ENCODE data around the gene GALNT9. TPM values are rescaled to one million over a fixed set of nuclear protein-coding genes. Genes with fewer than 3 reads are reported as not detected.

Gene GALNT9
- total RNA-seq, 1 donor from 2014 or later: 2.1 TPM

DNA sequence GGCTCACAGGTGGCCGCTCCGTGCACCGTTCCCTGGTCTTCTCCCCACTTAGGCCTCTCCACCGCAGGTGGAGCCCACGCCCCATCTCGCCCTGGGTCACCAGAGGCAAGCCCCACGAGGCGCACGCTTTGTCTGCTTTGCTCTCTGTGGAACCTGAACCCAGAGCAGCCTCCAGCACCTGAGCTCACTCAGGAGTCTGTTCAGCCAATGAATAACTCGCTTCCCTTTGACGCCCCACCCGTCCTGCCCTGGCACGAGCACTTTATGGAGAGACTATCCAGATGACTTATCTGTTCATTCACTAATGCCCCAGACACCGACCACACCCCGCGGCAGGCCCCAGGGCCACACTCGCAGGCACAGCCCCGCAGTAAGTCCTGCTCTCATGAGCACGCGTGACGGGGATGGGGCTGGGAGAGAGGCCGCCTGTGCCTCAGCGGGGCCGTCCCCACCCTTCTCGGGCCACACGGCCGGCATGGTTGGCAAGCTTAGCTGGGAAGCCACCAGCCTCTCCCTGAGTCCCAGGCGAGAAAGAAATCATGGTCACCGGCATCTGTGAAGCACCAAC is 100.1 kb downstream of the GALNT9 start:
- no peak overlapping the region for H3K4me3 Mint-ChIP-seq (ENCODE audit: unreplicated experiment)
- TF ChIP-seq, protein P1, sequence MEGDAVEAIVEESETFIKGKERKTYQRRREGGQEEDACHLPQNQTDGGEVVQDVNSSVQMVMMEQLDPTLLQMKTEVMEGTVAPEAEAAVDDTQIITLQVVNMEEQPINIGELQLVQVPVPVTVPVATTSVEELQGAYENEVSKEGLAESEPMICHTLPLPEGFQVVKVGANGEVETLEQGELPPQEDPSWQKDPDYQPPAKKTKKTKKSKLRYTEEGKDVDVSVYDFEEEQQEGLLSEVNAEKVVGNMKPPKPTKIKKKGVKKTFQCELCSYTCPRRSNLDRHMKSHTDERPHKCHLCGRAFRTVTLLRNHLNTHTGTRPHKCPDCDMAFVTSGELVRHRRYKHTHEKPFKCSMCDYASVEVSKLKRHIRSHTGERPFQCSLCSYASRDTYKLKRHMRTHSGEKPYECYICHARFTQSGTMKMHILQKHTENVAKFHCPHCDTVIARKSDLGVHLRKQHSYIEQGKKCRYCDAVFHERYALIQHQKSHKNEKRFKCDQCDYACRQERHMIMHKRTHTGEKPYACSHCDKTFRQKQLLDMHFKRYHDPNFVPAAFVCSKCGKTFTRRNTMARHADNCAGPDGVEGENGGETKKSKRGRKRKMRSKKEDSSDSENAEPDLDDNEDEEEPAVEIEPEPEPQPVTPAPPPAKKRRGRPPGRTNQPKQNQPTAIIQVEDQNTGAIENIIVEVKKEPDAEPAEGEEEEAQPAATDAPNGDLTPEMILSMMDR (IDR thresholded peaks at IDR 0.05; ENCODE audit: insufficient read depth, low read depth, low read length): no peak
- TF ChIP-seq EZH2 (IDR thresholded peaks at IDR 0.05; ENCODE audit: insufficient read depth, low read length): no peak
- H3K27ac ChIP-seq (ENCODE audit: low read depth, low read length): no peak overlapping the region
- no peaks in the 10 kb centered on the region for H3K36me3 ChIP-seq (ENCODE audit: insufficient read depth, low read length)
- H3K79me2 ChIP-seq (ENCODE audit: insufficient read depth, low read length): no peaks in the 10 kb centered on the region
- DNase-seq (ENCODE audit: low read depth) (no peak), FAIRE-seq (no peak)
- H2AFZ ChIP-seq (ENCODE audit: low read depth, low read length): no peak overlapping the region
- H3K4me2 ChIP-seq (ENCODE audit: low read length): no peak overlapping the region
- no peak overlapping the region for H3K27ac Mint-ChIP-seq (ENCODE audit: unreplicated experiment)
- peaks cover 20% of the 10 kb centered on the region for H3K27me3 Mint-ChIP-seq (ENCODE audit: low read depth, unreplicated experiment)
- no peaks in the 10 kb centered on the region for H3K4me1 ChIP-seq (ENCODE audit: insufficient read depth, low read length)
- H3K9me3 ChIP-seq (ENCODE audit: insufficient read depth, low read depth, low read length): peaks cover 11% of the 10 kb centered on the region
- H3K9ac ChIP-seq (ENCODE audit: low read length): no peak overlapping the region
- H3K4me1 Mint-ChIP-seq (ENCODE audit: low read depth, unreplicated experiment): no peaks in the 10 kb centered on the region
- H3K4me3 ChIP-seq (ENCODE audit: insufficient read depth, low read depth, low read length): no peak overlapping the region
- H3K9me3 Mint-ChIP-seq (ENCODE audit: unreplicated experiment): no peaks in the 10 kb centered on the region
- H3K36me3 Mint-ChIP-seq (ENCODE audit: low read depth, unreplicated experiment): no peaks in the 10 kb centered on the region
- H3K27me3 ChIP-seq (ENCODE audit: insufficient read depth, low read length): peaks cover 4% of the 10 kb centered on the region
- H4K20me1 ChIP-seq (ENCODE audit: insufficient read depth, low read length): no peaks in the 10 kb centered on the region

- Mint-ChIP-seq H3K4me1 (ENCODE audit: low read depth, unreplicated experiment) (no peaks in the 10 kb centered on the region), H3K27me3 (ENCODE audit: low read depth, unreplicated experiment) (peaks cover 20% of the 10 kb centered on the region), H3K9me3 (ENCODE audit: unreplicated experiment) (no peaks in the 10 kb centered on the region), H3K4me3 (ENCODE audit: unreplicated experiment) (no peak overlapping the region), H3K27ac (ENCODE audit: unreplicated experiment) (no peak overlapping the region), H3K36me3 (ENCODE audit: low read depth, unreplicated experiment) (no peaks in the 10 kb centered on the region)
- no peak overlapping the region for H3K9ac ChIP-seq (ENCODE audit: low read length)
- TF ChIP-seq, protein P1 (IDR thresholded peaks at IDR 0.05; ENCODE audit: insufficient read depth, low read depth, low read length): no peak
- TF ChIP-seq EZH2 (IDR thresholded peaks at IDR 0.05; ENCODE audit: insufficient read depth, low read length): no peak
- FAIRE-seq (no peak), DNase-seq (ENCODE audit: low read depth) (no peak)
- peaks cover 4% of the 10 kb centered on the region for H3K27me3 ChIP-seq (ENCODE audit: insufficient read depth, low read length)
- H3K4me2 ChIP-seq (ENCODE audit: low read length): no peak overlapping the region
- no peaks in the 10 kb centered on the region for H4K20me1 ChIP-seq (ENCODE audit: insufficient read depth, low read length)
- no peak overlapping the region for H2AFZ ChIP-seq (ENCODE audit: low read depth, low read length)
- H3K9me3 ChIP-seq (ENCODE audit: insufficient read depth, low read depth, low read length): peaks cover 11% of the 10 kb centered on the region
- no peak overlapping the region for H3K27ac ChIP-seq (ENCODE audit: low read depth, low read length)
- H3K4me1 ChIP-seq (ENCODE audit: insufficient read depth, low read length): no peaks in the 10 kb centered on the region
- H3K4me3 ChIP-seq (ENCODE audit: insufficient read depth, low read depth, low read length): no peak overlapping the region
- no peaks in the 10 kb centered on the region for H3K36me3 ChIP-seq (ENCODE audit: insufficient read depth, low read length)
- no peaks in the 10 kb centered on the region for H3K79me2 ChIP-seq (ENCODE audit: insufficient read depth, low read length)
Measured at GRCh38 chr12:132228476-132229192, 100.8 kb downstream of the GALNT9 start.

Data from astrocyte (in vitro differentiated cells and primary cell).